Parathyroid adenoma (tissue), 2 donors: ENCODE data around the gene CAMK2D.
"Not testable (repeated sequence)": the region's sequence is repeated elsewhere in the genome, so short reads cannot be mapped to it uniquely, and the experiment has no call there.

Experiments used
- H2AFZ ChIP-seq: fragments of 300-600 bp; sonication (generic); one replicate; pipeline ENCODE4 v1.7.0; 2017; ENCODE audit warnings: antibody characterized with exemption, mild to moderate bottlenecking
- H3K27ac ChIP-seq: fragments of 300-600 bp; sonication (generic); one replicate; pipeline ENCODE4 v1.7.0; 2017
- H3K27me3 ChIP-seq: fragments of 300-600 bp; sonication (generic); one replicate; pipeline ENCODE4 v1.7.0; 2017; ENCODE audit warnings: low read length; ENCODE audit not compliant: control insufficient read depth, insufficient read depth
- H3K36me3 ChIP-seq: fragments of 300-600 bp; sonication (generic); one replicate; pipeline ENCODE4 v1.7.0; 2017; ENCODE audit warnings: low read length; ENCODE audit not compliant: control insufficient read depth, insufficient read depth
- H3K4me1 ChIP-seq: fragments of 300-600 bp; sonication (generic); one replicate; pipeline ENCODE4 v1.7.0; 2017; ENCODE audit warnings: control low read depth
- H3K4me2 ChIP-seq: fragments of 300-600 bp; sonication (generic); one replicate; pipeline ENCODE4 v1.7.0; 2017; ENCODE audit warnings: low read length
- H3K4me3 ChIP-seq: fragments of 300-600 bp; sonication (generic); one replicate; pipeline ENCODE4 v1.7.0; 2017; ENCODE audit warnings: low read depth, low read length
- H3K79me2 ChIP-seq: fragments of 300-600 bp; sonication (generic); one replicate; pipeline ENCODE4 v1.7.0; 2017; ENCODE audit warnings: control low read depth
- H3K9ac ChIP-seq: fragments of 300-600 bp; sonication (generic); one replicate; pipeline ENCODE4 v1.7.0; 2017; ENCODE audit warnings: mild to moderate bottlenecking
- H3K9me3 ChIP-seq: fragments of 300-600 bp; sonication (generic); one replicate; pipeline ENCODE4 v1.7.0; 2017; ENCODE audit warnings: low read length; ENCODE audit not compliant: control insufficient read depth
- TF ChIP-seq, protein P1 (sequence below): fragments of 300-600 bp; sonication (generic); IDR thresholded peaks from one replicate; pipeline ENCODE4 v1.7.0; 2017; ENCODE audit warnings: antibody characterized with exemption, mild to moderate bottlenecking
- donor health status: primary hyperparathyroidism.

Gene CAMK2D

DNA sequence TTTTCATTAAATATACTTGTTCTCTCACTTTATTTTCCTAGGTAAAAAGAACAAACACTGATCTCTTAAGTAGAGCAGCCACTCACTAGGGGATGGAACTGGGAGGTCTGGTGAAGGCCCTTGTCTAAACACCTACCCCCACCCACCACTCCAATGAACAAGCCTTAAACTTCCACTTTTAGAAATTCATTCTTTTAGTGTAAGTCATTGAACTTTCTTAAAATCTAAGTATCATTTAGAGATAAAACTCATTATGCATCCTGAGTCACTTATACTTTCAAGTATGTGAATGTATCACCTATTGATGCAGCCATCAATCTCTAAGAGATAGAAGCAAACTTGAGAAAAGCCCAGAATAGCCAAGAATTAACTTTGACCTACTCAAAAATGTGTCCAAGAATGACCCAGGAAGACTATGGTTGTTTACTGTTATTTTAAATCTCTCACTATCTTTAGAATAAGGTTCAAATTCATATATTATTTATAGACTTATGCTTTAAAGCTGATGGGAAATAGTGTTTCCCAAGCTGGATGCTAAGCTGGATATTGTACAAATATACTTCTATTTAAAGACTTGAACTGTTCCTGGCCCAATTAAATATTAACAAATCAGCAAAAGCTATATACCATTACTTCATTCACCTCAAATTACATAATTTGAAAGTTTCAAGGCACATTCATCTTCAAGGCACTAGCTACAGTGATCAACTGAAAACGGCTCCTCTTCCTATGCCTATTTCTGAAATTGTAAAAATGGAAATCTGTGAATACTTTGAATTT is 49.5 kb downstream of the CAMK2D start:
- Histone ChIP-seq H3K4me1 (no peaks in the 10 kb centered on the region), H3K9me3 (no peaks in the 10 kb centered on the region), H3K27ac (no peak overlapping the region), H3K9ac (no peak overlapping the region), H3K79me2 (no peaks in the 10 kb centered on the region), H3K4me3 (no peak overlapping the region), H3K4me2 (no peak overlapping the region), H2AFZ (no peak overlapping the region), H3K36me3 (no peaks in the 10 kb centered on the region), H3K27me3 (no peaks in the 10 kb centered on the region)
- TF ChIP-seq, protein P1, sequence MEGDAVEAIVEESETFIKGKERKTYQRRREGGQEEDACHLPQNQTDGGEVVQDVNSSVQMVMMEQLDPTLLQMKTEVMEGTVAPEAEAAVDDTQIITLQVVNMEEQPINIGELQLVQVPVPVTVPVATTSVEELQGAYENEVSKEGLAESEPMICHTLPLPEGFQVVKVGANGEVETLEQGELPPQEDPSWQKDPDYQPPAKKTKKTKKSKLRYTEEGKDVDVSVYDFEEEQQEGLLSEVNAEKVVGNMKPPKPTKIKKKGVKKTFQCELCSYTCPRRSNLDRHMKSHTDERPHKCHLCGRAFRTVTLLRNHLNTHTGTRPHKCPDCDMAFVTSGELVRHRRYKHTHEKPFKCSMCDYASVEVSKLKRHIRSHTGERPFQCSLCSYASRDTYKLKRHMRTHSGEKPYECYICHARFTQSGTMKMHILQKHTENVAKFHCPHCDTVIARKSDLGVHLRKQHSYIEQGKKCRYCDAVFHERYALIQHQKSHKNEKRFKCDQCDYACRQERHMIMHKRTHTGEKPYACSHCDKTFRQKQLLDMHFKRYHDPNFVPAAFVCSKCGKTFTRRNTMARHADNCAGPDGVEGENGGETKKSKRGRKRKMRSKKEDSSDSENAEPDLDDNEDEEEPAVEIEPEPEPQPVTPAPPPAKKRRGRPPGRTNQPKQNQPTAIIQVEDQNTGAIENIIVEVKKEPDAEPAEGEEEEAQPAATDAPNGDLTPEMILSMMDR, result no peak

GRCh38 chr4:113708250-113708649 is 53.3 kb downstream of the CAMK2D start:
- H2AFZ ChIP-seq, result no peak overlapping the region
- no peak overlapping the region for H3K4me2 ChIP-seq
- H3K4me3 ChIP-seq, result no peak overlapping the region
- no peaks in the 10 kb centered on the region for H3K79me2 ChIP-seq
- no peaks in the 10 kb centered on the region for H3K36me3 ChIP-seq
- TF ChIP-seq, protein P1, result no peak
- no peak overlapping the region for H3K27ac ChIP-seq
- H3K4me1 ChIP-seq, result no peaks in the 10 kb centered on the region
- no peaks in the 10 kb centered on the region for H3K9me3 ChIP-seq
- no peaks in the 10 kb centered on the region for H3K27me3 ChIP-seq
- no peak overlapping the region for H3K9ac ChIP-seq

- Histone ChIP-seq H3K36me3 (no peaks in the 10 kb centered on the region), H2AFZ (no peak overlapping the region), H3K4me3 (no peak overlapping the region), H3K9me3 (no peaks in the 10 kb centered on the region), H3K27me3 (no peaks in the 10 kb centered on the region), H3K9ac (no peak overlapping the region), H3K4me2 (no peak overlapping the region), H3K79me2 (no peaks in the 10 kb centered on the region), H3K4me1 (no peaks in the 10 kb centered on the region), H3K27ac (no peak overlapping the region)
- TF ChIP-seq, protein P1, result no peak
These were observed 54.5 kb downstream of the CAMK2D start for GRCh38 chr4:113707048-113707447.

DNA sequence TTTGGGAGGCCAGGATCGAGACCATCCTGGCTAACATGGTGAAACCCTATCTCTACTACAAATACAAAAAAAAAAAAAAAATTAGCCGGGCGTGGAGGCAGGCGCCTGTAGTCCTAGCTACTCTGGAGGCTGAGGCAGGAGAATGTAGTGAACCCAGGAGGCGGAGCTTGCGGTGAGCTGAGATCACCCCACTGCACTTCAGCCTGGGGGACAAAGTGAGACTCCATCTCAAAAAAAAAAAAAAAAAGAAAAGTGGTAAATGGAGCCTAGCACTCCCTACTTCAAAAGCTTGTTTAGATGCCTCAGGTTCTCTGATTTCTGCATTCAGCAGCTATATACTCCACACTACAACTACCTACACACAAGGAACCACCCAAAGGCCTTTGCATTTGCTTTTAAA is 56.4 kb downstream of the CAMK2D start:
- not testable (repeated sequence) for H3K36me3 ChIP-seq, H3K27ac ChIP-seq, H2AFZ ChIP-seq, H3K4me3 ChIP-seq, H3K27me3 ChIP-seq, H3K79me2 ChIP-seq, H3K9ac ChIP-seq, H3K4me2 ChIP-seq, H3K4me1 ChIP-seq, H3K9me3 ChIP-seq

- H3K9me3 ChIP-seq, H2AFZ ChIP-seq, H3K27me3 ChIP-seq, H3K9ac ChIP-seq, H3K79me2 ChIP-seq, H3K36me3 ChIP-seq, H3K4me3 ChIP-seq, H3K4me1 ChIP-seq, H3K27ac ChIP-seq, H3K4me2 ChIP-seq: not testable (repeated sequence)
These were observed 58.9 kb downstream of the CAMK2D start for GRCh38 chr4:113702596-113702995.

GRCh38 chr4:113701169-113701568 is 60.4 kb downstream of the CAMK2D start:
- Histone ChIP-seq H3K4me2 (no peak overlapping the region), H3K9me3 (no peaks in the 10 kb centered on the region)

More at GRCh38 chr4:113701169-113701568, 60.4 kb downstream of the CAMK2D start:
- Histone ChIP-seq H2AFZ (no peak overlapping the region), H3K79me2 (no peaks in the 10 kb centered on the region), H3K27ac (no peak overlapping the region), H3K9ac (no peak overlapping the region), H3K4me3 (no peak overlapping the region), H3K27me3 (no peaks in the 10 kb centered on the region), H3K36me3 (no peaks in the 10 kb centered on the region), H3K4me1 (peaks cover 3% of the 10 kb centered on the region)
- TF ChIP-seq, protein P1, result no peak
